Stimulated activated CD8-positive, alpha-beta memory T cell treated with anti-CD3 and anti-CD28 coated beads, Interleukin-4, amount 100 ng/mL, for 24 hours (primary cell): Measurements from ENCODE around the gene MSANTD7.
A peak's percentile ranks its signal among the peaks of the same experiment; 100 is the strongest.
"Not testable (repeated sequence)": the region's sequence is repeated elsewhere in the genome, so short reads cannot be mapped to it uniquely, and the experiment has no call there.

ENCODE experiments used
- DNase-seq: peaks from one replicate; pipeline ENCODE4 v3.0.0-alpha.2; 2020; ENCODE audit warnings: low read depth

Gene MSANTD7

GRCh38 chr10:14837757-14838581, at the start of gene MSANTD7, which contains the start of the genes CDNF and HSPA14:
TSS of gene MSANTD7 (plus strand) at chr10:14838306. CDS start at chr10:14842285, 3,979 bp downstream.
TSS of gene CDNF (minus strand) at chr10:14838037. CDS start at chr10:14837946, 91 bp downstream.
TSS of gene HSPA14 (plus strand) at chr10:14838306. CDS start at chr10:14838403, 97 bp downstream.
- peak; percentile 100 for DNase-seq

GRCh38 chr10:14798636-14799035, 39.5 kb upstream of the MSANTD7 start:
- no peak for DNase-seq

- no peak for DNase-seq
Observed at GRCh38 chr10:14800397-14800796, 37.7 kb upstream of the MSANTD7 start.

GRCh38 chr10:14801723-14802122, 36.4 kb upstream of the MSANTD7 start:
- no peak for DNase-seq

GRCh38 chr10:14803827-14804226, 34.3 kb upstream of the MSANTD7 start:
- DNase-seq: no peak

GRCh38 chr10:14806318-14806717, 31.8 kb upstream of the MSANTD7 start:
- no peak for DNase-seq

GRCh38 chr10:14810969-14811953, 26.8 kb upstream of the MSANTD7 start:
- DNase-seq: no peak

GRCh38 chr10:14812271-14812670, 25.8 kb upstream of the MSANTD7 start:
- DNase-seq: no peak

- no peak for DNase-seq
Observed at GRCh38 chr10:14815681-14816080, 22.4 kb upstream of the MSANTD7 start.

- DNase-seq: not testable (repeated sequence)
Observed at GRCh38 chr10:14816717-14817116, 21.4 kb upstream of the MSANTD7 start.

- DNase-seq: no peak
Observed at GRCh38 chr10:14820010-14820774, 17.9 kb upstream of the MSANTD7 start.

- no peak for DNase-seq
Observed at GRCh38 chr10:14820775-14821154, 17.3 kb upstream of the MSANTD7 start.

- DNase-seq: no peak
Observed at GRCh38 chr10:14821635-14822375, 16.3 kb upstream of the MSANTD7 start.

- peak; percentile 19 for DNase-seq
Observed at GRCh38 chr10:14822879-14823755, 15.0 kb upstream of the MSANTD7 start.

- DNase-seq: no peak
Observed at GRCh38 chr10:14823966-14824365, 14.1 kb upstream of the MSANTD7 start.

GRCh38 chr10:14826076-14826829, 11.9 kb upstream of the MSANTD7 start:
- DNase-seq: no peak

GRCh38 chr10:14833106-14833505, 5.0 kb upstream of the MSANTD7 start:
- no peak for DNase-seq

- DNase-seq: no peak
Observed at GRCh38 chr10:14836208-14836607, 1.9 kb upstream of the MSANTD7 start.
